Measurements from ENCODE around the gene SRRT.
A peak's percentile ranks its signal among the peaks of the same experiment; 100 is the strongest.
"Not testable (repeated sequence)": the region's sequence is repeated elsewhere in the genome, so short reads cannot be mapped to it uniquely, and the experiment has no call there.

Gene SRRT

DNA sequence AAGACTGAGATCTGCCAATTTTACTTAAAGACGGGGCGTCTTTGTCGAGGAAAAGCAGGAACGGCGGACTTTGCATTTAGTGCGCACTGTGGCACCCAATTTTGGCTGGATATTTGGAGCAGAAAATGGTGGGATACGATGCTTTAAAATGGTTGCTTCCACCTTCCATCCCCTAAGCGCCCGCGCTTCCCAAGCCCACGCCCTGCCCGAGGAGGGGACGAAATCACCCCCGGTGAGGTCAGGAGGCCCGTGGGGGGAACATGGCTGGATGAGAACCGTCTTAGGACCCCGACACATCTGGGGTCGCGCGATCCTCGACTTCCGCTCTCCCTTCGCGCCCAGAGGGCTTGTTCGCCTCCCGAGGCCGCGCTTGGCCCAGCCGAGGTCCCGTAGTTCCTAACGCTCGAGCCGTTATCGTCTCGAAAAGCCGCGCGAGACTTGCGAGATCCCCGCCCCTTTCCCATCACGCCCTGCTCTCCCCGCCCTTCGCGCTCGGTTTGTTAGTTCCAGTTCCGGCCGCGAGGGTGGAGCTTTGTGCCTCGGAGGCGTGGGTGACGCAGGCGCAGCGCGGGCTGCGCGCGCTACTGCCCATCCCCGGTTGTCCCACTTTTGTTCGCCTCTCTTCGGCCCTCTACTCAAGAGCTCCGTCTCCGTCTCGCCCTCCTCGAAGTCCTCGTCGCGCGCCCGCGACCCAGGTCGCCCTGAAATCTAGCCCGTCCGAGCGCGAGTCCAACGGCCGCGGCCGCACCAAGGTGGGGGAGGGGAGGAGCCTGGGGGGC is at the start of gene SRRT:
Gene SRRT, plus strand, starts transcription at position 527 of the 779 bp plus-strand sequence. CDS start 488 bp downstream, outside the sequence.
- peak; percentile 98 for DNase-seq

DNA sequence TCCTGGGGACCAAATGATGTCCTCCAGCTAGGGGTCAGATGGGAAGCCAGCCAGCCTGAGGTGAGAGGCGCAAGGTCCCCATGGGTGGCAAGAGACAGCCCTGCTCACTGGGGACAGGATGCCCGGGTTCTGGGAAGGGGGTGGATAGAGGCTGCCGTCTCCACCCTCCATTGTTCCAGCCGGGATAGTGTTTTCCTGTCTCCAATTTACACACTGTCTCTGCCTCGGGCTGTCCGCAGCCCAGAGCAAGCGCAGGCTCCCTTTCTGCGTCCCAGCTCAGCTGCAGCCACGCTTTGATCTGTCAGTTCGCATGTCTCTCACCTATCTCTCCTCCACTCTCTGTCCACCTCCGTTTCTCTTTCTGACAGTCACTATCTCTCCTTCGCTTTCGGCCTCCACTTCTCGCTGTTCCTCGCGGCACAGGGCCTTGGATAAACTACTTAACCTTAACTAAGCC is 49.7 kb upstream of the SRRT start:
- DNase-seq: no peak

- DNase-seq: peak; percentile 69
Measured at GRCh38 chr7:100825751-100826513, 49.0 kb upstream of the SRRT start.

GRCh38 chr7:100826514-100827329 is 48.2 kb upstream of the SRRT start:
- peak; percentile 24 for DNase-seq

DNA sequence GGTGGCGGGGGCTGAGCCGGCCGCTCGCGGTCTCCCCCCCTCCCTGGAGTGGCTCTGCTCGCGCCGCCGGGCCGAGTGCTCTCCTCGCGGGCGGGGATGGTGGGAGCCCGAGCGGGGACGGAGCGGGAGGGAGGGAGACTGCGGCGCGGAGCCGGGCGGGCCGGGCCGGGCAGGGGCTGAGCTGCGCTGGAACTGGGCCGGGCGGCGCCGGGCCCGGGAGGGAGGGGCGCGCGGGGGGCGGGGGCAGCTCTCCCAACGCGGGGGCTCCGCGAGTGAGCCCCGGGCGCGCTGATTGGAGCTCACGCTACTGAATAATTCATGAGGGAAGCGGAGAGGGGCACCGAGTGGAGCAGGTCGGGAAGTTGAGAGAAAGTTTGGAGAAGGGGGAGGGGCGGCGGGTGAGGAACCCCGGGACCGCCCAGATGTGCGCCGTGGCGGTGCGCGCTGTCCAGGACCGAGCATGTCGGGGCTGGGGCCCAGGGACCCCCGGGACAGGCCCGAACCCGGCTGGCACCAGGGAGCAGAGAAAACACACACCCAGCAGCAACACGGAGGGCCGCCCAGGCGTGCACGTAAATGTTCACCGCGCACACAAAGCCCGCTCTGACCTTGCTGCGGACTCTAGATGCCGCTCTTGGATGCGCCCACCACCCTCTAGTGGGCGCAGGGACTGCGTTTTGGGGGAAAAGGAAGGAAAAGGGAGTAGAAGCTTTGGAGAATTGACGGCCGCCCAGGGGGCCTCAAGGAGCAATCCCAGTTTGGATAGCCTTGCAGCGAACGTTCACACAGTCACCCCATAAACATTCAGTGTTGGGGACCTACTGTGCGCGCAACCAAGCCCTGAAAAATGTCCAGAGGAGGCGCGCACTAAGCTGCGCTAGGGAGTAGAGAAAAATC is 47.3 kb upstream of the SRRT start, which contains the start of gene EPHB4:
Gene EPHB4, minus strand, starts transcription at position 194 of the 897 bp plus-strand sequence. CDS start 493 bp downstream, outside the sequence.
- DNase-seq: peak; percentile 89

- no peak for DNase-seq
Measured at GRCh38 chr7:100829150-100829716, 45.7 kb upstream of the SRRT start.

- no peak for DNase-seq
Measured at GRCh38 chr7:100830396-100830795, 44.5 kb upstream of the SRRT start.

DNA sequence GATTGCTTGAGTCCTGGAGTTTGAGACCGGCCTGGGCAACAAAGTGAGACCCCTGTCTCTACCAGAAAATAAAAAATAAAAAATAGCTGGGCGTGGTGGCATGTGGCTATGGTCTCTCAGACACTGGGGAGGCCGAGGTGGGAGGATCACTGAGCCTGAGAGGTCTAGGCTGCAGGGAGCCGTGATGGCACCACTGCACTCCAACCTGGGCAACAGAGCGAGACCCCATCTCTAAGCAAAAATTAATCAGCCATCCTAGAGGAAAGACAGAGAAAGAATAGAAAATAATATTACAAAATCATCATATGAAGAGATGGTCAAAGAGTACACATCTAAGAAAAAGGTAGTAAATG is 42.6 kb upstream of the SRRT start:
- no peak for DNase-seq

GRCh38 chr7:100835903-100836811 is 38.7 kb upstream of the SRRT start:
- DNase-seq: no peak

GRCh38 chr7:100836812-100837098 is 38.1 kb upstream of the SRRT start:
- DNase-seq: no peak

DNA sequence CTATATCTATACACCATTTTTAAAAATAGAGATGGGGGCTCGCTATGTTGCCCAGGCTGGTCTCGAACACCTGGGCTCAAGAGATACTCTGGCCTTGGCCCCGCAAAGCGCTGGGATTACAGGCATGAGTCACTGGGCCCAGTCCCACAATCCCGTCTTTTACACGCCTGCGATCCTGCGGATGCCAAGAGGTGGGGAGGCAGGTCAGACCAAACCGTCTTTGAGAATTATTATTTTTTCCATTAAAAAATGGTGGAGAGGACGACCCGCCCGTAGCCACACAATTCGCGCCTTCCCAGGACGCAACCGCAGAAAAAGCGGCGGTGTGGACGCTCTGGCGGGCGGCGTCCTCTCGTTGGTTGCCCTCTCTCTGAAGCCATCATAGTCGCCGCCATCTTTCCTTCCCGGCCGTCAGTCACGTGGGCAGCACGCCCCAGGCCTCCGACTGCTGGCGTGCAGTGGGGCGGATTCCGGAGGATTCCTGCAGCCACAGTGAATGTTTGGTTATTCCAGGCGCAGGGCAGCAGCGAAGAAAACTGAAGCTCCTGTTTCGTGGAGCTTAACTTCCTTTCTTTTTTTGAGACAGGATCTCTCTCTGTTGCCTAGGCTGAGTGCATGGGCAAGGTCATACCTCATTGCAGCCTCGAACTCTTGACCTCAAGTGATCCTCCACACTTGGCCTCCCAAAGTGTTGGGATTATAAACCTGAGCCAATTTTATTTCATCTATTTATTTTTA is 37.6 kb upstream of the SRRT start:
- peak; percentile 92 for DNase-seq

GRCh38 chr7:100839361-100839760 is 35.5 kb upstream of the SRRT start:
- DNase-seq: no peak

GRCh38 chr7:100840470-100841100 is 34.3 kb upstream of the SRRT start:
- DNase-seq: no peak

- no peak for DNase-seq
Measured at GRCh38 chr7:100847360-100847759, 27.5 kb upstream of the SRRT start.

DNA sequence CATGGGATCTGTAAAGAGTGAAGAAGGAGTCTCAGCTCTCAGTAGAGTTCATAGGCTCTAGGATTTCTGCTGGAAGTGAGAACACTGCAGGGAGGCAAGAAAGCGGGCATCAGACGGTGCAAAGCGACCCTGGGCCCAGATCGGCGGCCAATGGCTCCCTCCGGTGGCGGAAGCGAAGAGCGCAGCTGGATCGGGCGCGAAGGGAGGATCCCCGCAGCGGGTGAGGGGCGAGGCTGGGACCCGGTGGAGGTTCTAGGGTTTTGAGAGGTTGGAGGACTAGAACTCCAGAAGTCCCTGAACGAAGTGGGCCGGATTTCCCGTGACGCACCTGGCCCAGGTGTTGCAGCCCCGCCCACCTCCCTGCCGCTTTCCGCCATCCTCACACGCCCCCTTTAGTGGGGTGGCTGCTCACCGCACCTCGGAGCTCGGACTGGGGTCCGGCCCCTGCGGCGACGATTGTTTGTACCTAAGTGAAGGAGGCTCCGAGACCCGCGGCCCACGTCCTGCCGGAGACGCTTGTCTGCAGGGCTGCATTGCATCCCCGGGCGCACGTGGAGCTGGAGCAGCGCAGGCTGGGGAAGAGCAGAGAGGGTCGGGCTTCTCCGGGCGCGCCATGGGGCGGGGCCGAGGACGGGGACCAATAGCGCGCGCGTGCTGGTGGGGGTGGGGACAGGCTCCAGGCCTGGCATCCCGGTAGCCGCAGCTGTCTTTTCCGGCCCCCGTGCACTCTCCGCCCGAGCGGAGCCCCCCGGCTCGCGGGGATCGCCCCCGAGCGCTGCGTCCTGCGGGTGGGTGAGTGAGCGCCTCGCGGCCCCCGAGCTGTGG is 22.6 kb upstream of the SRRT start, which contains the start of gene SLC12A9:
Gene SLC12A9, plus strand, starts transcription at position 666 of the 825 bp plus-strand sequence. CDS start 1,485 bp downstream, outside the sequence.
- DNase-seq: peak; percentile 92

- no peak for DNase-seq
Measured at GRCh38 chr7:100854146-100854895, 20.6 kb upstream of the SRRT start.

GRCh38 chr7:100854899-100855298 is 20.0 kb upstream of the SRRT start:
- not testable (repeated sequence) for DNase-seq

- no peak for DNase-seq
Measured at GRCh38 chr7:100855515-100855914, 19.4 kb upstream of the SRRT start.

Measured in EL (cell line).